Measurements from ENCODE around the gene GADD45B.
"Not testable (repeated sequence)": the region's sequence is repeated elsewhere in the genome, so short reads cannot be mapped to it uniquely, and the experiment has no call there.

The GADD45B gene

DNA sequence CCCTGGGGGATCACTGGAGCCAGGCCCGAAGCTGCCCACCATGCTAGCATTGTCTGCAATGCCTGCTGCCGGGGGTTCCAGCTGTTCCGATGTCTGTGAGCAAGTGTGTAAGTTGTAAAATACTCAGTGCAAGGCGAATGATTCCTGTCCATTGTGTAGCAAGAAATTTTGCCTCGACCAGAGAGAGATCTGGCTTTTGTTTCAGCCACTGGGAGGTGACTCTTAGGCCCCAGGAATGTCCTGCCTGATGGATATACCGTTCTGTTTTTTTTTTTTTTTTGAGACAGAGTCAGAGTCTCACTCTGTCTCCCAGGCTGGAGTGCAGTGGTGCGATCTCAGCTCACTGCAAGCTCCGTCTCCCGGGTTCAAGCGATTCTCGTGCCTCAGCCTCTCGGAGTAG, 7.3 kb upstream of the GADD45B start:
- in situ Hi-C loops (cut with HindIII; ENCODE audit: low sequenced_read_pairs): no loop called here

DNA sequence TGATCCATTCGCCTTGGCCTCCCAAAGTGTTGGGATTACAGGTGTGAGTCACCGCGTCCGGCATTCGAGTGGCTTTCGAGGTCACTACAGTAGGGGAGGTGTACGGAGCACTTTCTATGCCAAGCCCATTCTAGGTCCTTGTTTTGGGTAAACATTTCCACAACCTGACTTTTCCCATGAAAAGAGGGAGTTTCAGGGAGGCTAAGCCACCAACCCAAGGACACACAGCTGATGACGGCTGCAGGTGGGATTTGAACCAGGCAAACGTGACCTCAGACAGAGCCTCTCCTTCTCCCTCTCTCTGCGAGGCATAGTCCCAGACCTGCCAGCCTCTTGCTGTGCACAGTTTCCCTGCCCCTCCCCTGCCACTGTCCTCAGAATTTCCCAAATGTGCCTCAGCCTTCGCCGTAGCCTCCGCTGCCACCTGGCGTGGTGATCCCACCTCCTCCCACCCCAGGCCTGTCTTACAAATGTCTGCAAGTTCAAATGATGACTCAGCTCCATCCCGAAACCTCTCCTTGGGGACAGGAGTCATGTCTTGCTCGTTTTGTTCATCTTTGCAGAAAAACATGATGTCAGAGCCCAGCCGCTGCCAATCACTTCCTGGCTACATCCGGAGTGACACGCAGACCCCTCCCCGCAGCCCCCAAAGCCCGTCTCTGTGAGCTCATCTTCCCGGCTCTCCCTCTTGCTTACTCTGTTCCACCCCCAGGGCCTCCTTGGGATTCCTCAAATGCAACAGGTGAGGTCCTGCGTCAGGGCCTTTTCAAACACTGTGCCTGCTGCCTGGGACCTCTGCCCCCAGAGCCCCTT, 6.6 kb upstream of the GADD45B start:
- in situ Hi-C loops (cut with HindIII; ENCODE audit: low sequenced_read_pairs): no loop called here

DNA sequence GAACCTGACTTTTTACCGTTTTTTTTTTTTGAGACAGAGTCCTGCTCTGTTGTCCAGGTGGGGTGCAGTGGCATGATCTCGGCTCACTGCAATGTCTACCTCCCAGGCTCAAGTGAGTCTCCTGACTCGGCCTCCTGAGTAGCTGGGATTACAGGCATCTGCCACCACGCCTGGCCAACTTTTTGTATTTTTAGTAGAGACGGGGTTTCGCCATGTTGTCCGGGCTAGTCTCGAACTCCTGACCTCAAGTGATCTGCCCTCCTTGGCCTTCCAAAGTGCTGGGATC, 6.1 kb upstream of the GADD45B start:
- in situ Hi-C loops (cut with HindIII; ENCODE audit: low sequenced_read_pairs): not testable (repeated sequence)

DNA sequence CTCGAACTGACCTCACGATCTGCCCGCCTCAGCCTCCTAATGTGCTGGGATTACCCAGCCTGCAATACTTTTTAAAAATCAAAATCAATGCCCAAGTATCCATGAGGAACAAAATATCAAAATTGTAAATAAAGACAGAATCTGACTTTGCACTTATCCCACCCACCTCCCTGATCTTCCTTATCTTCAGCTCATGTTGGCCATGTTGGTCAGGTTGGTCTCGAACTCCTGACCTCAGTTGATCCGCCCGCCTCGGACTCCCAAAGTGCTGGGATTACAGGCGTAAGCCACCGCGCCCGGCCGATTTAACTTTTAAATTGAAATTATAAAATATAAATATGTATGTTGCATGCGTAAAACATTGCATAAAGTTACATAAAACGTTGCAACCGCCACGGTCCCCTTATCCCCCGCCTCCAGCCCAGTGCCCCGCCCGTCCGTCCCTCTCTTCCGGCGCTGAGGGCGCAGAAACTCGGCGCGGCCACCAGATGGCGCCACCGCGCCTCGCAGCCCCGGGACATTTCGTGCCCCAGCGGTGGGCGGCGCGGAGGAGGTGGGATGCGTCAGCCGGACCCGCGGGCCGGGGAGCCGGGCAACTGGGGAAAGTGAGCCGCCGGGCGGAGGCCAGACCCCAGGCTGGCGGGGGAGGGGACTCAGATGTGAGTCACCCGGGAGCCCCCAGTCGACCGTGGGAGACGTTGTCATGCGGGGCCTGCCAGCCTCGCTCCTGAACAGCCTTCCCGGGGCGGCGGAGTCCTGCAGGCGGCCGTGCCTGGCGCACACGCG, 1.5 kb upstream of the GADD45B start:
- in situ Hi-C loops (cut with HindIII; ENCODE audit: low sequenced_read_pairs): no loop called here

DNA sequence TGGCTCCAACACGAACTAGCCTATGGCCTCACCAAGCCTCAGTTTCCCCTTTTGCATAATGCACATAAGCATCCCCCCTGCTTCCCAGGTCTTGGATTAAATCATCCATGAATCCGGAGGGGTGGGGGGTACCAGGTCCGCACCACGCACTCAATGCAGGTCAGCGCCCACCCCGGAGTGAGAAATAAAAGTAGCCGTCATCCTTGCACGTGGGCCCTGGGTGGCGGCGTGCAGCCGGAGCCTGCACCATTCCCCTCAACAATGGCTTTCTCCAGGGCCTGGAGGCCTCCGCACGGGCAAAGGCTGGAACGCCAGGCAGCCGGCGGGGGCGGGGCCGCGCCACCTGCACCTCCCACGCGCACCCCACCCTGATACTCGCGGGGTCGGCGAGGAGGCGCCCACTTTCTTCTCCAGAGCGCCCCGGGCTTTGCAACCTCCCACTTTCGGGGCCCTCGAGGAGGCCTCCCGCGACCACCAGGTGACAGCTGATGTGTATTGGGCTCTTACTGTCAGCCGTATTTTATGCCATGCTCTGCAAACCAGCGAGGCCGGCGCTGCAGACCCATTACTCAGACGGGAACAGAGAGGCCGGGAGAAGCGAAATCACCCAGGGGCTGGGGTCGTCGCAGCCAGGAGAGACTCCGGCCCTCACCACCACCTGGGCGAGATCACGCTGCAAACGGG, 767 bp upstream of the GADD45B start:
- in situ Hi-C loops (cut with HindIII; ENCODE audit: low sequenced_read_pairs): no loop called here

DNA sequence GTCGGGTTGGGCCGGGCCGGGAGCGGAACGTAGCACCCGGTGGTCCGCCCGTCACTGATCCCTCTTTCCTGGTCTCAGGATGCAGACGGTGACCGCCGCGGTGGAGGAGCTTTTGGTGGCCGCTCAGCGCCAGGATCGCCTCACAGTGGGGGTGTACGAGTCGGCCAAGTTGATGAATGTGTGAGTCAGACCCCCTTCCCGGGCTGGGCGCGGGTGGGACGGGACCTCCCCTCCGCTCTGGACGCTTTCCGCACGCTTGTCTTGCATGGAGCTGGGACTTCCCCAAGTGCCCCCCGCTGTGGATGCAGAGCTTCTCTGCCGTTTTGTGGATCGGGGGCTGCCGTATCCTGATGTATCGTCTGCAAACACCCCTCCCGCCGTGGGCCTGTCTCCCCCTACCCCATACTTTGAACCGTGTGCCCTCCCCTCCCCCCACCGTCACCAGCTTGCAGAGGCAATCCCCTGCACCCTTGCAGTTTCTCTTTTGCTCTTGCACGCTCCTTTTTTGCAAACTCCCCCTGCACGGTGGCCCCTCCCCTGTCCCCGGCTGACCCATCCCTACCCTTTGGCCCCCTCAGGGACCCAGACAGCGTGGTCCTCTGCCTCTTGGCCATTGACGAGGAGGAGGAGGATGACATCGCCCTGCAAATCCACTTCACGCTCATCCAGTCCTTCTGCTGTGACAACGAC, 669 bp downstream of the GADD45B start:
- in situ Hi-C loops (cut with HindIII; ENCODE audit: low sequenced_read_pairs): no loop called here

DNA sequence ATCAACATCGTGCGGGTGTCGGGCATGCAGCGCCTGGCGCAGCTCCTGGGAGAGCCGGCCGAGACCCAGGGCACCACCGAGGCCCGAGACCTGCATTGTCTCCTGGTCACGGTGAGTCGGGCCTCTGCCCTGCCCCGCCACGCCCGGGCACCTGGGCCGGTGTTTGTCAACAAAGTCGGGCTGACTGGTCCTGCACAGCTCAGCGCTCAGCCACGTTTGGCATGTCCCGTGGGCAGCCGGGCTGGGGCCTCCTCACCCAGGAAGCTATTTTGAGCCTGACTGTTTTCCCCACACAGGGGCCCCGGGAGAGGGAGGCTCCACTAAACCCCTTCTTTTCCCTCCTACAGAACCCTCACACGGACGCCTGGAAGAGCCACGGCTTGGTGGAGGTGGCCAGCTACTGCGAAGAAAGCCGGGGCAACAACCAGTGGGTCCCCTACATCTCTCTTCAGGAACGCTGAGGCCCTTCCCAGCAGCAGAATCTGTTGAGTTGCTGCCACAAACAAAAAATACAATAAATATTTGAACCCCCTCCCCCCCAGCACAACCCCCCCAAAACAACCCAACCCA, 1.3 kb downstream of the GADD45B start:
- in situ Hi-C loops (cut with HindIII; ENCODE audit: low sequenced_read_pairs): no loop called here

DNA sequence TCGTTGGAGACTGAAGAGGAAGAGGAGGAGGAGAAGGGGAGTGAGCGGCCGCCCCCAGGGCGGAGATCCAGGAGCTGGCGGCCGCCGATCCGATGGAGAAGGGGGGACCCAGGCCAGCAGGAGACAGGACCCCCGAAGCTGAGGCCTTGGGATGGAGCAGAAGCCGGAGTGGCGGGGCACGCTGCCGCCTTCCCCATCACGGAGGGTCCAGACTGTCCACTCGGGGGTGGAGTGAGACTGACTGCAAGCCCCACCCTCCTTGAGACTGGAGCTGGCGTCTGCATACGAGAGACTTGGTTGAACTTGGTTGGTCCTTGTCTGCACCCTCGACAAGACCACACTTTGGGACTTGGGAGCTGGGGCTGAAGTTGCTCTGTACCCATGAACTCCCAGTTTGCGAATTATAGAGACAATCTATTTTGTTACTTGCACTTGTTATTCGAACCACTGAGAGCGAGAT, 1.8 kb downstream of the GADD45B start:
- in situ Hi-C loops (cut with HindIII; ENCODE audit: low sequenced_read_pairs): no loop called here

DNA sequence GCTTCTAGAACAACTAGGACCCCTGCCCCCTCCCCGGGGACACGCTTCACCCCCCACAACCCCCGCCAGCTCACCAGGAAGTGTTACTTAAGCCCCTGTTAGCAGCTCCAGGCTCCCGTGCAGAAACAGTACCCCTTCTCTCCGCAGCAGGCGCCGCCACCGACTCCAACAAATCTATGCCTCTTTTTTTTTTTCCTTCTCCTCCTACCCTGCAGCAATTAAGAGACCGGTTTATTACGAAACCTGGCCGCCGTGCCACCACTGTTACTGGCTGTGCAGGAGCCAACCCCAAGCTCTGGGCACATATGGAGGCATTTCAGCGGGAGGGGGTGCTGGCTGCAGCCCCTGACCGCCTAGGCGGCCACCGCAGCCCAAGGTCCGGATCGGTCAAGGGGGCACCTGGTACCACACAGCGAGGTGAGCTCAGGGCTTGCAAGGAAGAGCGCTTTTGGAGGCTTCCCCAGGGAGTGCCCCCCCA, 2.4 kb downstream of the GADD45B start:
- in situ Hi-C loops (cut with HindIII; ENCODE audit: low sequenced_read_pairs): no loop called here

DNA sequence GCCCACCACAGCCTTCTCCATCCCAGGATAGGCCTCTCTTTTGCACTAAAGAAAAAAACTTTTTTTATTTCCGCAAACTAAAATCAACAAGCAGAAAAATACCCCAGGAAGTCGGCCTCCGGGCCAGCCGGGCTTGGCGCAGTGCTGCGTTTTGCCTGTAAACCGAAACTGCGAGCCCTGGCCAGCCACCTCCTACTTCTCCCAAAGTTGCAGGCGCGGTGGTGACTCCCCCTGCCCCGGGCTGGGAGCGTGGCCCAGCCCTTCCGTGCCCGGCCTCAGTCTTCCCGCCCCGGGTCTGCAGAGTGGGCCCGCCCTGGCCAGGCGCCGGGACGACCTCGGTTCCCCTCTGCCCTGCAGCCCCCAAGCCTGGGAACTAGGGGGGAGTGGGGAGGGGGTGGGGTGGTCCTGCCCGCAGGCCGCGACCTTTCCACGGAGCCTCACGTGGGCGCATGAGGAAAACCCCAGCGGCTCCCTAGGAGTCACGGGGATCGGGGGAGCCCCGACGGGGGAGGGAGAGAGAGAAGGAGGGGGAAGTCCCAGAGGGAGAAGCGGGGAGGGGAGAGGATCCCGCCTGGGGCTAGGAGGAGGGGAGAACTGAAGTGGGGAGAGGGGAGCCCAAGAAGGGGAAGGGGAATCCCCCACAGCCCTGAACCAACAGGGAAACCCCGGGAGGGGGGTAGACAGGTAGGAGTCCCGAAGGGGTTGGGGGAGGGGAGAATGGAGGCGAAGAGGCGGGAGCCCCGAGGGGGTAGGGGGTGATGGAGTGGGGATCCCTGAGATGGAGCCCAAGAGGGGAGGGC, 3.0 kb downstream of the GADD45B start:
- in situ Hi-C loops (cut with HindIII; ENCODE audit: low sequenced_read_pairs): no loop called here

DNA sequence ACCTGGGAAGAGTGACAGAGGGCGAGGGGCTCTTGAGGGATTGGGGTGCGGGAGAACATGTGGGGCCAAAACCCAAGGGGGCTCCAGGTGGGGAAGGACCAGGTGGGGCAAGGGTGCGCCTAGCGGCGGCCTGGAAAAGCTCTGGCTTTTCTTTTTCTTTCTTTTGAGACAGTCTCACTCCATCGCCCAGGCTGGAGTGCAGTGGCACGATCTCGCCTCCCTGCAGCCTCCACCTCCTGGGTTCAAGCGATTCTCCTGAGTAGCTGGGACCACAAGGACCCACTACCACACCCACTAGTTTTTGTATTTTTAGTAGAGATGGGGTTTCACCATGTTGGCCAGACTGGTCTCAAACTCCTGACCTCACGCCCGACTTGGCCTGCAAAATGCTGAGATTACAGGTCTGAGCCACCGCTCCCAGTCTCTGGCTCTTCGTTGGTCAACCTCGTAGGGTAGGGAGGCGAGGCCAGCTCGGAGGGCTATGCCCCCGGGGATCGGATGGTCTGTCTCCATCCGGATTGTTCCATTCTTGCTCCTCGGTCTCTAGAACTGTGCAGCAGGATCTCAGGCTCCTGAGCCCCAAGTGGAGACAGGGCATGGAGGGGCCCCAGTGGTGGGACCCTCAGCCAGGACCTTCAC, 3.7 kb downstream of the GADD45B start:
- in situ Hi-C loops (cut with HindIII; ENCODE audit: low sequenced_read_pairs): no loop called here

DNA sequence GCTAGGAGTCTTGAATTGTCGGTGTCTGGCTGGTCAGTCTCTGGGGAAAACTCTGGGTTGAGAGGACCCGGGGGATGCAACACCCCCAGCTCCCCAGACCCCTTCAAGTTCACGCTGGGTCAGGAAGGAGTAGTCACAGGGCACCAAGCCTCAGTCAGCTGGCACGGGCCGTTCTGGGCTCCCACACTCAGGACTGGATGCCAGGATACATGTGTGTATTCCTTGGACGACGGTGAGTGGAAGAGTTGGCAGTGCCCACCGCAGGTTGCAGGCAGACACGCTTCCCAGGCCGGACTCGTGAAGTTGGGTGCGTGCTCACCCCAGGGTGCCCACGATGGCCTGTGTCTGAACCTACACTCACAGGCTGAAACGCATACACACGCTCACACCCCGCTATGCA, 5.5 kb downstream of the GADD45B start:
- in situ Hi-C loops (cut with HindIII; ENCODE audit: low sequenced_read_pairs): no loop called here

DNA sequence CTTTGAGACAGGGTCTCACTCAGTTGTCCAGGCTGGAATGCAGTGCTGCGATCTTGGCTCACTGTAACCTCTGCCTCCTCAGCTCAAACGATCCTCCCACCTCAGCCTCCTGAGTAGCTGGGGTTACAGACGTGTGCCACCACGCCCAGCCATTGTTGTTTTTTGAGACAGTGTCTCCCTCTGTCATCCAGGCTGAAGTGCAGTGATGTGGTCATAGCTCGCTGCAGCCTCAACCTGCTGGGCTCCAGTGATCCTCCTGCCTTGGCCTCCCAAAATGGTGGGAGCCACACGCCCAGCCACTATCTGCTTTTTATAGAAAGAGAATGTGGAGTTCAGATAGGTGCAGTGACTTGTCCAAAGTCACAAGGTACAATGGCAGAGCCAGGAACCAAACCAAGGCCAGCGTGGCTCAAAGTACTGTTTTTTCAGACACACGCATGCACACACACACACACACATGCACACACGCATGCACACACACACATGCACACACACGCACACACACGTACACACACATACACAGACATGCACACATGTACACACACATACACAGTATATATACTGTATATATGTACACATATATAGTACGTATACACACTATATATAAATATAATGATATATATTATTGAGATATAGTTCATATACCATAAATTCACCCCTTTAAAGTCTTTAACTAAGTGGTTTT, 6.6 kb downstream of the GADD45B start:
- in situ Hi-C loops (cut with HindIII; ENCODE audit: low sequenced_read_pairs): no loop called here

DNA sequence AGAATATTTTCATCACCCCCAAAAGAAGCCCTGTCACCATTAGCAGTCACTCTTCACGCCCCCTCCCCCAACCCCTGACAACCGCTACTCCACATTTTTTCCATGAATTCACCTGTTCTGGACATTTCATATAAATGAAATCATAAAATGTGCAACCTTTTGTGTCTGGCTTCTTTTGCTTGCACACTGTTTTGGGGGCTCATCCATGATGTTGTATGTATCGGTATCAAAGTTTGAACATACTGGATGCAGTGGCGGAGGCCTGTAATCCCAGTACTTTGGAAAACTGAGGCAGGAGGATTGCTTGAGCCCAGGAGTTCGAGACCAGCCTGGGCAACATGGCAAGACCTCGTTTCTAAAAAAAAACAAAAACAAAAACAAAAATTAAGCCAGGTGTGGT, 7.2 kb downstream of the GADD45B start:
- in situ Hi-C loops (cut with HindIII; ENCODE audit: low sequenced_read_pairs): no loop called here

DNA sequence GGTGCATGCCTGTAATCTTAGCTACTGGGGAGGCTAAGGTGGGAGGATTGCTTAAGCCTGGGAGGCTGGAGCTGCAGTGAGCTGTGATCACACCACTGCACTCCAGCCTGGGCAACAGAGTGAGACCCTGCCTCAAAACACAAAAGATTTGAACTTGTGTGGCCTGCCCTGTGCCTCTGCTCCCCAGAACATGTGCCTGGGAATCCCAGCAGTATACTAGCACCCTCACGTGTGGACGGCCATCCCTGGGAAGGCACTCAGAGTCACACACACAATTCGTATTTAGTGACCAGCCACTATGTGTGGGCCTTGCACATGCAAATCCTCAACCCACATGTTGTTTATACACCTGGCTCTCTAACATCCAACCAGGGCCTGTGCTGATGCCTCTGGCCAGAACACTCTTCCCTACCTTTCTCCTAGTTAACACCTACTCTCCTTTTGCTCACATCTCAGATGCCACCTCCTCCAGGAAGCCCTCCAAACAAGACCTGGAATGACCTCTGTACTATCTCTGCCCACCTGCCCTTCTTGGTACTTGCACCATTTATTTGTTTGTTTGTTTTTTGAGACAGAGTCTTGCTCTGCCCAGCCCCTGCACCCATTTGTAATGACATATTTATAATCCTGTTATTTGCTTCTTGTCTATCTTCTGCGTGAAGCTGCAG, 7.7 kb downstream of the GADD45B start:
- in situ Hi-C loops (cut with HindIII; ENCODE audit: low sequenced_read_pairs): no loop called here

DNA sequence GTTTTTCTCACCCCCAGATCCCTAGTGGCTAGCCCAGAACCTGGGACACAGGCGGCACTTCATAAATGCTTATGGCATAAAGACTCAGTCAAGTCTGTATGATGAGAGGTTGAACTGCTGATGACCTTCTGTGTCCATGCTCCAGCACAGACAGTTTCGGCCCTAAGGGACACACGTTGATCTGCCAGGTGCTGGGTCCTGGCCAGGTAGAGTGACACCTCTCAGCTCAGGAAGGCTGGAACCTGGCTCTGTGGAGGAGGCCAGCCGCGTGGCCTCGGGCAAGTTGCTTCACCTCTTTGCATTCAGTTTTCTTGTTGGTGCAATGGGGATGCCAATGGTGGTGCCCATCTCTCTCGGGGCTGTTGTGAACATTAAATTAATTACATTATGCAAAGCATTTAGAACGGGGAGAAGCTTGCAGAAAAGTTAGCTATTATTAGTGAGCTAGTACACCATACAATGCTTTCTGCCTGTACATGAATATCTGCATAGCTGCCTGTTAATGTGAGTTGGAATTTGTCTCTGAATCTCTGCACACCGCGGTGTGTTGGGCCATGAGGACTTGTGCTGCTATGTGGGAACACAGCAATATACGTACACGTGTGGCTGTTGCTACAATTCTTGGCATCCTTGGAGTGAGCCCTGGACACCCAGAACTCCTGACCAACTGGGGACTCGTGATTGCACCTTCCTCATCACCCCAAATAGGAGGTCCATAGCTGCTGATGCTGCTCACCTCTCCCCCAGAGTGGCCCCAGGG, 8.4 kb downstream of the GADD45B start:
- in situ Hi-C loops (cut with HindIII; ENCODE audit: low sequenced_read_pairs): no loop called here

DNA sequence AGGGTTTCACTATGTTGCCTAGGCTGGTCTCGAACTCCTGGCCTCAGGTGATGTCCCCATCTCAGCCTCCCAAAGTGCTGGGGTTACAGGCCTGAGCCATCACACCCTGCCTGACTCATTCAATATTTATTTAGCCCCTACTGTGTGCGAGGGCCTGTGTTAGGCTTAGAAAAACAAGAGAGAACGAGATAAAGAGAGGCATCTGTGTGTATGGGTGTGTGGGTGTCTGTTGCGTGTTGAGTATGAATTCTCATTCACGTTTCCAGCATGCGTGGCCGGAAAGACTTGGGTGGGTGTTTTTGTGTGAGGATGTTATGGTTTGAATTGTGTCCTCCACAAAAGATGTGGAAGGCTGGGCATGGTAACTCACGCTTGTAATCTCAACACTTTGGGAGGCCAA, 9.5 kb downstream of the GADD45B start:
- in situ Hi-C loops (cut with HindIII; ENCODE audit: low sequenced_read_pairs): no loop called here

DNA sequence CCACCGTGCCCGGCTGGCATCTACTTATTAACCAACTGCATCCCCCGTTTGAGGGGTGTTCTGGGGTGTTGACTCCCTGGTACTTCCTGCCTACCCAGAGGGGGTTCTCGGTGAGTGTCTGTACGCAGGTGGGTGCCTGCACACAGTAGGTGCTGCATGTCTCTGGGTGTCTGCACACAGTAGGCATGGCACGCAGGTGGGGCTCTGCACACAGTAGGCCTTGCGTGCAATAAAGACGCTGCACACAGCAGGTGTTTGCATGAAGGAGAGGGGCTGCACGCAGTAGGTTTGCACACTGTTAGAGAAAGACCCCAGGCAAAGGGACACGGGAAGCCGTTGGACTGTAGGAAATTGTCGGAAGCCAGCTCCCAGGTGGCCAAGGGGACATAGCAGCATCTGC, 11.2 kb downstream of the GADD45B start:
- in situ Hi-C loops (cut with HindIII; ENCODE audit: low sequenced_read_pairs): no loop called here

All from DLD1 (cell line).